NCI-H345 (cell line): Measurements from ENCODE around the gene CRY2.

Experiments used
- DNase-seq: peaks from one replicate; lab custom pipeline; 2025; lab: John Stamatoyannopoulos, UW

The CRY2 gene

GRCh38 chr11:45930951-45931570 lies 83.8 kb downstream of the CRY2 start:
- DNase-seq: no peak

DNA sequence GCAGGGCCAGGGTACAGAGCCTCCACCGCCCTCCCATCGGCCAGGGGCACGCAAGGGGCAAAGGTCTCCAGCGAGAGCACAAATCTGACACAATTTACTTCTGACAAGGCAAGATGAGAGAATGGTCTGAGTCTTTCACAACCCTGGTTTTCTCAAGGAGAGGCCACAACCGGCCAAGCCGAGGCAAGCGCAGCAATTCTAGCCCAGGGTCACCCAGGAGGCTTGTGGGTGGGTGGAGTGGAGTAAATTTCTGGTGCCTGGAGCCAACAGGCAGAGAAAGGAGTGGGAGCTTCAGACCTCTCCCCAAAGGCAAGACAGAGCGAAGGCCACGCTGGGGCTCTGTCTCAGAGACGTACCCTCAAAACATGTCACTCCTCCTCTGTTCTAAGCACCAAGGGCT lies 84.5 kb downstream of the CRY2 start:
- no peak for DNase-seq

DNA sequence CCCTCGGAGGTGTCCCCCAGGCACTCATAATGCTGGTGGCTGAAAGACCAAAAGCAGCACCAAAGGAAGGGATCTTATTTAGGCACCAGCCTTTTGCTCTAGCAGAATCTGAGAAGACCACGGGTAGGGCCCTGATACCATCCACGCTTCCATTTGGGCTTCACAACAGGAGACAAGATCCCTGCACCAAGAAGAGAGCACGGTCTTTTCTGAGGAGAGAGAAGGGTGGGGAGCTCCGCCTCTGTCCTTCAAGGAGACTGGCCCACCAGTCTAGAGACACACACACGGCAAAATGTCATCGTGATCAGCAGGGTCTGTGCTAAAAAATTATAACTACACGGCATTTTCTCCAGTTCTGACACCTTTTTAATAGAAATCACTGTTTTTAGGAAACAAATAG lies 84.9 kb downstream of the CRY2 start:
- DNase-seq: no peak
